C4-2B (cell line): Measurements from ENCODE around the gene PIAS1.

ENCODE experiments used
- ZFX ChIP-seq: fragments of 450-650 bp; IDR thresholded peaks from 2 replicates; pipeline ENCODE4 v1.6.1; 2017
- TF ChIP-seq, protein P1 (sequence below): fragments of 450-650 bp; conservative IDR thresholded peaks from 2 replicates; pipeline ENCODE4 v1.5.1; 2017; ENCODE audit warnings: mild to moderate bottlenecking

DNA sequence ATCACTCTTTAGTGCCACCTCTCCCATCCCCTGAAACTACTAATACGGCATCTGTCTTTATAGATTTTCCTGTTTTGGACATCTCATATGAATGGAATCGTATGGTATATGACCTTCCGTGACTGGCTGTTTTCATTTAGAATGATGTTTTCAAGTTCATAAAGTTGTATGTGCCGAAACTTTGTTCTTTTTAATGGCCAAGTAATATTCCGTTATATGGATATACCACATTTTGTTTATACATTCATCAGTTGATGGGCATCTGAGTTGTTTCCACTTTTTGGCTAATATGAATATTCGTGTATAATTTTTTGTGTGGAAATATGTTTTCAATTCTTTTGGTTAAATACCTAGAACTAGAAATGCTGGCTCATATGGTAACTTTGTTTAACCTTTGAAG, 49.5 kb downstream of the PIAS1 start:
- TF ChIP-seq, protein P1, sequence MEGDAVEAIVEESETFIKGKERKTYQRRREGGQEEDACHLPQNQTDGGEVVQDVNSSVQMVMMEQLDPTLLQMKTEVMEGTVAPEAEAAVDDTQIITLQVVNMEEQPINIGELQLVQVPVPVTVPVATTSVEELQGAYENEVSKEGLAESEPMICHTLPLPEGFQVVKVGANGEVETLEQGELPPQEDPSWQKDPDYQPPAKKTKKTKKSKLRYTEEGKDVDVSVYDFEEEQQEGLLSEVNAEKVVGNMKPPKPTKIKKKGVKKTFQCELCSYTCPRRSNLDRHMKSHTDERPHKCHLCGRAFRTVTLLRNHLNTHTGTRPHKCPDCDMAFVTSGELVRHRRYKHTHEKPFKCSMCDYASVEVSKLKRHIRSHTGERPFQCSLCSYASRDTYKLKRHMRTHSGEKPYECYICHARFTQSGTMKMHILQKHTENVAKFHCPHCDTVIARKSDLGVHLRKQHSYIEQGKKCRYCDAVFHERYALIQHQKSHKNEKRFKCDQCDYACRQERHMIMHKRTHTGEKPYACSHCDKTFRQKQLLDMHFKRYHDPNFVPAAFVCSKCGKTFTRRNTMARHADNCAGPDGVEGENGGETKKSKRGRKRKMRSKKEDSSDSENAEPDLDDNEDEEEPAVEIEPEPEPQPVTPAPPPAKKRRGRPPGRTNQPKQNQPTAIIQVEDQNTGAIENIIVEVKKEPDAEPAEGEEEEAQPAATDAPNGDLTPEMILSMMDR = no peak
- no peak for TF ChIP-seq ZFX
